CD8-positive, alpha-beta memory T cell (primary cell): ENCODE measurements around the gene ZNF598. TPM values are rescaled to one million over a fixed set of nuclear protein-coding genes. Genes with fewer than 3 reads are reported as not detected.
A peak's percentile ranks its signal among the peaks of the same experiment; 100 is the strongest.

ENCODE experiments used
- CTCF ChIA-PET: fragments of 350-600 bp; sonication (Branson Sonifier 250); formaldehyde crosslinking; loops from one replicate; lab custom pipeline; 2021; ENCODE audit warnings: antibody characterized with exemption; lab: Charles Lee
- POLR2A ChIA-PET: fragments of 350-600 bp; sonication (Branson Sonifier 250); formaldehyde crosslinking; loops from one replicate; lab custom pipeline; 2021; ENCODE audit warnings: antibody characterized with exemption; lab: Charles Lee
- DNase-seq, 5 donors: peaks; one replicate each; pipeline versions ENCODE4 v3.0.0 to v3.0.0-alpha.2; 2020 to 2022; ENCODE audit warnings: mixed read lengths in 1 of 5
- H3K27ac ChIP-seq: one replicate; pipeline ENCODE4 v1.7.0; 2013; ENCODE audit warnings: low read depth, mild to moderate bottlenecking, low read length, moderate library complexity
- H3K27me3 ChIP-seq: 2 replicates; pipeline ENCODE4 v1.7.0; 2013; ENCODE audit warnings: low read length, mild to moderate bottlenecking; ENCODE audit not compliant: insufficient read depth, poor library complexity, severe bottlenecking
- H3K36me3 ChIP-seq: 2 replicates; pipeline ENCODE4 v1.7.0; 2013; ENCODE audit warnings: mild to moderate bottlenecking, low read length, moderate library complexity; ENCODE audit not compliant: insufficient read depth
- H3K4me1 ChIP-seq: 2 replicates; pipeline ENCODE4 v1.7.0; 2013; ENCODE audit warnings: mild to moderate bottlenecking, low read length, moderate library complexity; ENCODE audit not compliant: insufficient read depth
- H3K4me3 ChIP-seq: 2 replicates; pipeline ENCODE4 v1.7.0; 2013; ENCODE audit warnings: mild to moderate bottlenecking, low read length
- H3K9me3 ChIP-seq: 2 replicates; pipeline ENCODE4 v1.7.0; 2013; ENCODE audit warnings: mild to moderate bottlenecking, low read length
- H3K27ac Mint-ChIP-seq, 8 donors: one replicate each; pipeline ENCODE4 v1.8.0; 2020 to 2021; ENCODE audit warnings: mixed read lengths in 8 of 8, mild to moderate bottlenecking in 6 of 8, inconsistent platforms in 3 of 8, moderate library complexity in 3 of 8
- H3K27me3 Mint-ChIP-seq, 2 donors: one replicate each; pipeline ENCODE4 v1.8.0; 2020 to 2021; ENCODE audit warnings: mixed read lengths in 2 of 2, mild to moderate bottlenecking in 1 of 2, moderate library complexity in 1 of 2
- H3K36me3 Mint-ChIP-seq, 3 donors: one replicate each; pipeline ENCODE4 v1.8.0; 2020 to 2021; ENCODE audit warnings: mixed read lengths in 3 of 3, inconsistent platforms in 1 of 3, mild to moderate bottlenecking in 1 of 3
- H3K4me1 Mint-ChIP-seq, 3 donors: one replicate each; pipeline ENCODE4 v1.8.0; 2020 to 2021; ENCODE audit warnings: mixed read lengths in 3 of 3, inconsistent platforms in 1 of 3, mild to moderate bottlenecking in 1 of 3
- H3K4me3 Mint-ChIP-seq, 7 donors: one replicate each; pipeline ENCODE4 v1.8.0; 2020 to 2021; ENCODE audit warnings: mixed read lengths in 7 of 7, mild to moderate bottlenecking in 6 of 7, moderate library complexity in 4 of 7, inconsistent platforms in 2 of 7
- H3K9me3 Mint-ChIP-seq, 5 donors: one replicate each; pipeline ENCODE4 v1.8.0; 2020 to 2022; ENCODE audit warnings: mixed read lengths in 5 of 5, mild to moderate bottlenecking in 3 of 5, moderate library complexity in 2 of 5, inconsistent platforms in 1 of 5
- polyA plus RNA-seq: library from polyadenylated mRNA; unstranded; fragments of 300-500 nt; fragmentation: Illumina TruSeq; gene quantifications from one replicate; pipeline ENCODE4 v1.2.3, GENCODE V29; 2021
- total RNA-seq, 2 experiments: library from RNA; stranded (reverse); gene quantifications; one replicate each; pipeline ENCODE4 v1.2.3, GENCODE V29; 2021

Gene ZNF598
- total and polyA plus RNA-seq, 3 experiments from 2014 or later, result 11.3 to 96.6 (median 91.8) TPM

DNA sequence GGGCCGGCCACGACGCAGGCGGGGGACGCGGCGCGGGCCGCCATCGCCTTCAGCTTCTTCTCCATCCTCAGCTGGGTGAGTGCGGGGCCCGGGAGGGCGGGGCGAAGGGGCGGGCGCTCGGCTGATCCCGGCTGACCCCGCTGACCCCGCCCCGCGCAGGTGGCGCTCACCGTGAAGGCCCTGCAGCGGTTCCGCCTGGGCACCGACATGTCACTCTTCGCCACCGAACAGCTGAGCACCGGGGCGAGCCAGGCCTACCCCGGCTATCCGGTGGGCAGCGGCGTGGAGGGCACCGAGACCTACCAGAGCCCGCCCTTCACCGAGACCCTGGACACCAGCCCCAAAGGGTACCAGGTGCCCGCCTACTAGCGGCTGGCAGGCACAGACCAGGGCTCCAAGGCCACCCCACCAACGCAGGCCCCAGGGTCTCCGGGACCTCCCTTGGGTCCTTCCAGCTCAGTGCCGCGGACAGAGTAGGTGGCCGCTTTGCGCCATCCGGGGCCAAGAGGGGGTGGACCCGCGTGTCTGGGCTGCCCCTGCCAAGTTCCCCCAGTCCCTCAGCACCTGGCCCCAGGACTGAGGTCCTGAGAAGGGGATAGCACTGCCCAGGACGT is 16.8 kb downstream of the ZNF598 start:
- Histone ChIP-seq H3K9me3 (no peaks in the 10 kb centered on the region), H3K27ac (peak overlapping the region; percentile 9), H3K27me3 (peaks cover 14% of the 10 kb centered on the region), H3K4me1 (peaks cover 16% of the 10 kb centered on the region), H3K36me3 (no peaks in the 10 kb centered on the region), H3K4me3 (no peak overlapping the region)
- peaks cover 5 to 10% of the 10 kb centered on the region in 2 donors for H3K27me3 Mint-ChIP-seq
- ChIA-PET POLR2A (interaction anchor here (0.5 to 2.9 kb wide), 7 partner anchors 11 to 162 kb away, joined by 3 to 35 read pairs (median 4); partner anchors contain the start of genes NOXO1, RPS2, TBL3 and TRAF7), CTCF (interaction anchor here (1.2 to 3.5 kb wide), 2 partner anchors 11 to 148 kb away, joined by 5 to 17 read pairs; no protein-coding TSS in a partner anchor)
- H3K36me3 Mint-ChIP-seq, result peaks cover 0 to 6% (median 1%) of the 10 kb centered on the region in 3 donors
- peak in 1 of 5 donors; percentile 26 for DNase-seq
- no peak overlapping the region for H3K4me3 Mint-ChIP-seq
- no peaks in the 10 kb centered on the region for H3K9me3 Mint-ChIP-seq
- H3K27ac Mint-ChIP-seq, result peak overlapping the region in 1 of 8 donors; percentile 85
- H3K4me1 Mint-ChIP-seq, result peaks cover 16 to 38% (median 24%) of the 10 kb centered on the region in 3 donors

DNA sequence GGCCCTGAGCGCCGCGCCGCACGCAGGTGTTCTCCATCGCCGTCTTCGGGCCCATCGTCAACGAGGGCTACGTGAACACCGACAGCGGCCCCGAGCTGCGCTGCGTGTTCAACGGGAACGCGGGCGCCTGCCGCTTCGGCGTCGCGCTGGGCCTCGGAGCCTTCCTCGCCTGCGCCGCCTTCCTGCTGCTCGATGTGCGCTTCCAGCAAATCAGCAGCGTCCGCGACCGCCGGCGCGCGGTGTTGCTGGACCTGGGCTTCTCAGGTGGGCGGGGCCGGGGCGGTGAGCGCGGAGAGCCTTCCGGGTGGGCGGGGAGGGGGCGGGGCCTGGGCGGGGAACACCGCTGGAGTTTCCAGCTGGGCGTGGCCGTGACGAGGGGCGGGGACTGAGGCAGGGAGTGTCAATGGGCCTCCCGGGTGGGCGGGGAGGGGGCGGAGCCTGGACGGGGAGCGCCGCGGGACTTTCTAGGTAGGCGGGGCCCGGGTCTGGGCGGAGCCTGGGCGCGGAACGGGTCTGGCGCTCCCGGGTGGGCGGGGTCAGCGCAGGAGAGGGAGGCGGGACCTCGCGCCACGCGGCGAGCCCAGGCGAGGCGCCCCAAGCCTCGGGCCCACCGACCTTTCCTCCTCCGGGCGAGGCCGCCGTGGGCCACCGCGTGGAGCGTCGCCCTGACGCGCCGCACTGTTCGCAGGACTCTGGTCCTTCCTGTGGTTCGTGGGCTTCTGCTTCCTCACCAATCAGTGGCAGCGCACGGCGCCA is 17.5 kb downstream of the ZNF598 start:
- H3K36me3 Mint-ChIP-seq, result peaks cover 0 to under 1% (median 0%) of the 10 kb centered on the region in 3 donors

DNA sequence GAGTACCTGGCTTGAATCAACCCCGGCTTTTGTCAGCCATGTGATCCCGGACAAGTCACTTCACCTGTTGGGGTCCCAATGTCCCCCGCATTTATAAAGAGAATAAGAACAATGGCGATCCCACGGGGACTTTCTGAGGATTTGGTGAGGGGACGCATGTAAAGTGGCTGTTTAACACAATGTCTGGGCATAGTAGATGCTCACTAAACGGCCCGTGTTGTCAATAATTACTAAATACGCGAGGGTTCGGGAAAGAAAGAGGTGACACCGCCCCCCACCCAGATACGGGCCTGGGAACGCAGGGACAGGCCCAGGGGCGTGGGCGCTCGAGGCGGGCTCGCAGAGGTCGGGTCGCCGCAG is 18.1 kb downstream of the ZNF598 start:
- peak overlapping the region; percentile 77 to 88 (median 80) for H3K4me3 Mint-ChIP-seq
- peaks cover 6 to 10% of the 10 kb centered on the region in 2 donors for H3K27me3 Mint-ChIP-seq
- H3K9me3 Mint-ChIP-seq, result no peaks in the 10 kb centered on the region
- ChIA-PET CTCF (interaction anchor here (1.5 kb wide), 1 partner anchor 20 kb away, joined by 4 read pairs; the partner anchor contains the start of gene TBL3), POLR2A (interaction anchor here (0.6 to 2.9 kb wide), 6 partner anchors 10 to 163 kb away, joined by 3 to 35 read pairs (median 6); partner anchors contain the start of genes NOXO1, RPS2, TBL3 and TRAF7)
- peaks cover 16 to 38% (median 22%) of the 10 kb centered on the region in 3 donors for H3K4me1 Mint-ChIP-seq
- DNase-seq, result no peak
- H3K27ac Mint-ChIP-seq, result peak overlapping the region; percentile 72 to 96 (median 90)
- peak overlapping the region; percentile 64 for H3K4me3 ChIP-seq
- H3K36me3 Mint-ChIP-seq, result peaks cover 0 to 5% (median 0%) of the 10 kb centered on the region in 3 donors
- no peaks in the 10 kb centered on the region for H3K36me3 ChIP-seq
- H3K27me3 ChIP-seq, result peaks cover 14% of the 10 kb centered on the region
- H3K4me1 ChIP-seq, result peaks cover 16% of the 10 kb centered on the region
- H3K9me3 ChIP-seq, result no peaks in the 10 kb centered on the region
- peak overlapping the region; percentile 54 for H3K27ac ChIP-seq

More for the DNA sequence above, 17.5 kb downstream of the ZNF598 start:
- H3K27me3 Mint-ChIP-seq, result peaks cover 5 to 10% of the 10 kb centered on the region in 2 donors
- CTCF ChIA-PET, result interaction anchor here (1.2 to 3.5 kb wide), 3 partner anchors 12 to 148 kb away, joined by 4 to 17 read pairs (median 5); partner anchors contain the start of gene TBL3
- H3K27ac Mint-ChIP-seq, result peak overlapping the region in 5 of 8 donors; percentile 51 to 95 (median 89)
- H3K27ac ChIP-seq, result peak overlapping the region; percentile 54
- H3K4me1 ChIP-seq, result peaks cover 16% of the 10 kb centered on the region
- H3K27me3 ChIP-seq, result peaks cover 14% of the 10 kb centered on the region
- H3K4me1 Mint-ChIP-seq, result peaks cover 16 to 38% (median 24%) of the 10 kb centered on the region in 3 donors
- H3K36me3 ChIP-seq, result no peaks in the 10 kb centered on the region
- H3K9me3 Mint-ChIP-seq, result no peaks in the 10 kb centered on the region
- POLR2A ChIA-PET, result interaction anchor here (0.5 to 2.9 kb wide), 8 partner anchors 11 to 163 kb away, joined by 3 to 35 read pairs (median 4); partner anchors contain the start of genes NOXO1, RPS2, TBL3 and TRAF7
- DNase-seq, result peak; percentile 88 to 99 (median 98)
- peak overlapping the region; percentile 64 for H3K4me3 ChIP-seq
- H3K4me3 Mint-ChIP-seq, result peak overlapping the region; percentile 53 to 88 (median 79)
- H3K9me3 ChIP-seq, result no peaks in the 10 kb centered on the region

DNA sequence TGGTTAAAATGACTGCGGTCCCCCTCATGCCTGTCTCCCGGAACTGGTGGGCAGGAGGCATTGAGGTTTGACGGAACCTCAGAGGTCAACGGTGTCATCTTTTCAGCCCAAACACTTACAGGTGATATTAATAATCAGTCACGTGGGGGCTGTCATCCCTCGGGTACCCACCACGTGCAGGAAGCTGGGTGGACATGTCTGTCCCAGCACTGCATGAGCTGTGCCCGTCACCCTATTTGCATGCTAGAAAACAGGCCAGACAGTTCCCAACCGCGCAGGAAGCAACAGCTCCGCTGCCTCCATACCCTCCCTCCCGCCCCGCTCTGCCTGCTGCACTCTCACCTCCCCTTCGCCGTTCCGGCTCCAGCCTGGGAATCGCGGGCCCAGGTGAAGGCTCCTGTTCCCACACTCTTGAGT is 18.5 kb downstream of the ZNF598 start:
- H3K27me3 ChIP-seq, result peaks cover 14% of the 10 kb centered on the region
- Mint-ChIP-seq H3K36me3 (peaks cover 0 to 9% (median 0%) of the 10 kb centered on the region in 3 donors), H3K4me1 (peaks cover 16 to 38% (median 21%) of the 10 kb centered on the region in 3 donors), H3K9me3 (no peaks in the 10 kb centered on the region), H3K27me3 (peaks cover 6 to 10% of the 10 kb centered on the region in 2 donors), H3K4me3 (peak overlapping the region; percentile 77 to 88 (median 80)), H3K27ac (peak overlapping the region in 7 of 8 donors; percentile 72 to 96 (median 91))
- CTCF ChIA-PET, result interaction anchor here (1.5 kb wide), 1 partner anchor 19 kb away, joined by 4 read pairs; the partner anchor contains the start of gene TBL3
- peaks cover 16% of the 10 kb centered on the region for H3K4me1 ChIP-seq
- no peaks in the 10 kb centered on the region for H3K36me3 ChIP-seq
- peak overlapping the region; percentile 51 for H3K27ac ChIP-seq
- peak; percentile 46 to 76 (median 57) for DNase-seq
- POLR2A ChIA-PET, result interaction anchor here (0.6 to 2.9 kb wide), 6 partner anchors 10 to 164 kb away, joined by 4 to 35 read pairs (median 6); partner anchors contain the start of genes NOXO1, RPS2, TBL3 and TRAF7
- peak overlapping the region; percentile 64 for H3K4me3 ChIP-seq
- H3K9me3 ChIP-seq, result no peaks in the 10 kb centered on the region

DNA sequence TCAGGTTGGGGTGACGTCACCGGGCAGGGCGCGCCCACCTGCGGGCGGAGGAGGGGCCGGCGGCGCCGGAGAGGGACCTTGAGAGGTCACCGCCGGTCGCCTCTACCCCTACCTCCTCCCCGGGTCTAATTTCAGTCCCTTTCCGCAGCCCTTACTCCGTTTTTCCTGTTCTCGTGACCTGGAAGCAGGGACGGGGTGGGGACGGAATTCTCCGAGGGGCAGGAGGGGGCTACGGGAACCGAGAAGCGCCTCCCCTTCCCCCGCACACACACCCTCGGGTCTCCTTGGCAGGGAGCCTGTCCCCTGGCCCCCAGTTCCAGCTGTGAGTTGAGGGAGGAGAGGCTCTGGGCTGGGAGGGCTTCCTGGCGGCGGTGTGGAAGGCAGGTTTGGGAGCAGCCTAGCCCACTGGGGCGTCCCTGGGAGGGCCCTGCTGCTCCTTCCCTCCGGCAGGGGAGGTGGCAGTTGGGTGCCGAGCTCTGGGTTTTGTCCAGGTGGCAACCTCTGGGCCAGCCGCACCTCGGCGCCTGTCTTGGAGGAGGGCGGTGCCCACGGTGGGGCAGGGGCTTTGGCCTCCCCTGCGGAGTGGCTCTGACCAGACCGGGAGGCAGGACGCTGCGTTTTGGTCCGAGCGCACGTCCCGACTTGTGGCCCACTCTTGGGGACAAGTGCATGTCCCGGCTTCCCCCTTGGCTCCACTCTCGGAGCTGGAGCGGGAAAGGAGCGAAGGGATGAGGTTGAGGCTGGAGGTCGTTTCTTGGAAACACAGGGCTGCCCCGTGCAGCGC is 19.1 kb downstream of the ZNF598 start:
- H3K36me3 ChIP-seq, result no peaks in the 10 kb centered on the region
- Mint-ChIP-seq H3K4me1 (peaks cover 16 to 39% (median 20%) of the 10 kb centered on the region in 3 donors), H3K27ac (peak overlapping the region; percentile 72 to 95 (median 90)), H3K4me3 (peak overlapping the region; percentile 77 to 88 (median 80)), H3K27me3 (peaks cover 9 to 10% of the 10 kb centered on the region in 2 donors), H3K9me3 (no peaks in the 10 kb centered on the region), H3K36me3 (peaks cover 0 to 14% (median 0%) of the 10 kb centered on the region in 3 donors)
- CTCF ChIA-PET, result interaction anchor here (1.5 kb wide), 1 partner anchor 19 kb away, joined by 4 read pairs; the partner anchor contains the start of gene TBL3
- peak in 3 of 5 donors; percentile 29 to 68 (median 55) for DNase-seq
- peaks cover 16% of the 10 kb centered on the region for H3K4me1 ChIP-seq
- H3K27ac ChIP-seq, result peak overlapping the region; percentile 51
- H3K9me3 ChIP-seq, result no peaks in the 10 kb centered on the region
- POLR2A ChIA-PET, result interaction anchor here (0.6 to 2.9 kb wide), 6 partner anchors 18 to 164 kb away, joined by 3 to 35 read pairs (median 6); partner anchors contain the start of genes RPS2, TBL3 and TRAF7
- H3K27me3 ChIP-seq, result peaks cover 14% of the 10 kb centered on the region
- H3K4me3 ChIP-seq, result peak overlapping the region; percentile 64

DNA sequence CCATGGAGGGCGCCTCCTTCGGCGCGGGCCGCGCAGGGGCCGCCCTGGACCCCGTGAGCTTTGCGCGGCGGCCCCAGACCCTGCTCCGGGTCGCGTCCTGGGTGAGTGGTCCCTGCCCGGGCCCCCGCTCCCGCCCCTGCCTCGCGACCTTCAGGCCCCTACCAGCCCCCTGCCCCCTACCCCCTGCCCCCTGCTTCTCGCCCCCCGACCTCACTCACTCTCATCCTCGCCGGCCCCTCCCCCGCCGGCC is 19.6 kb downstream of the ZNF598 start:
- Mint-ChIP-seq H3K27ac (no peak overlapping the region), H3K4me3 (no peak overlapping the region), H3K27me3 (peaks cover 9 to 10% of the 10 kb centered on the region in 2 donors), H3K4me1 (peaks cover 17 to 44% (median 22%) of the 10 kb centered on the region in 3 donors), H3K36me3 (peaks cover 0 to 15% (median 0%) of the 10 kb centered on the region in 3 donors), H3K9me3 (no peaks in the 10 kb centered on the region)
- no peak for DNase-seq
- Histone ChIP-seq H3K36me3 (no peaks in the 10 kb centered on the region), H3K27ac (no peak overlapping the region), H3K4me3 (no peak overlapping the region), H3K9me3 (no peaks in the 10 kb centered on the region), H3K27me3 (peaks cover 14% of the 10 kb centered on the region), H3K4me1 (peaks cover 20% of the 10 kb centered on the region)
- POLR2A ChIA-PET, result interaction anchor here (1.0 to 2.7 kb wide), 3 partner anchors 18 to 26 kb away, joined by 3 to 35 read pairs (median 4); partner anchors contain the start of genes RPS2 and TBL3
- CTCF ChIA-PET, result no interaction called here
